ENCODE data around the gene ERGIC3.

Gene ERGIC3

DNA sequence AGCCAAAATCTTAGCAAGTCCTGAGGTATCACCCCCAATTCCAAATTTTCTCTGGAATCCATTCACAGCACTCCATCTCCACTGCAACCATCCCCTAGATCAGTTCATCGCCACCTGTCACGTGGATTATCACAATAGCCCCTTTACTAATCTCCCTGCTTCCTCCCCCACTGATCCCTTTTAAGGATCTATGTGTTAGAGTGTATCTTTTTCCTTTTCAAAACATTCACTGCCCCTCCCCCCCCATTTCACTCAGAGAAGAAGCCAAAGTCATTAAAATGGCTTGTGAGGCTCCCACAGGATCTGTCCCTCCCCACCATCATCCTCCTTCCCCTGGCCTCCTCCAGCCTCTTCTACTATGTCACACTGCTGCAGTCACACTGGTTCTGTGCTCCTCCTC, 55.3 kb downstream of the ERGIC3 start:
- no peaks in the 10 kb centered on the region for H4K20me1 ChIP-seq (ENCODE audit: control insufficient read depth, insufficient read depth, low read depth, low read length)
- peaks cover 9% of the 10 kb centered on the region for H3K4me1 ChIP-seq (ENCODE audit: control insufficient read depth, low read length)
- H3K27ac ChIP-seq (ENCODE audit: low read depth, low read length): no peak overlapping the region
- TF ChIP-seq EZH2phosphoT487 (IDR thresholded peaks at IDR 0.05; ENCODE audit: borderline replicate concordance, low read length): no peak
- no peaks in the 10 kb centered on the region for H3K36me3 ChIP-seq (ENCODE audit: control insufficient read depth, low read length)
- H3K79me2 ChIP-seq (ENCODE audit: control insufficient read depth, low read length): no peaks in the 10 kb centered on the region
- H3K27me3 ChIP-seq (ENCODE audit: control insufficient read depth, low read length): peaks cover 33% of the 10 kb centered on the region
- no peak overlapping the region for H3K4me3 ChIP-seq (ENCODE audit: low read length)
- no peaks in the 10 kb centered on the region for H3K9me2 ChIP-seq (replicated peaks; ENCODE audit: control insufficient read depth, low read length)
- no peak overlapping the region for H3K4me2 ChIP-seq (ENCODE audit: low read length)
- no peaks in the 10 kb centered on the region for H3K9me3 ChIP-seq (ENCODE audit: control insufficient read depth, insufficient read depth, low read length)
- no peaks in the 10 kb centered on the region for H3F3A ChIP-seq (ENCODE audit: control insufficient read depth, insufficient read depth)

DNA sequence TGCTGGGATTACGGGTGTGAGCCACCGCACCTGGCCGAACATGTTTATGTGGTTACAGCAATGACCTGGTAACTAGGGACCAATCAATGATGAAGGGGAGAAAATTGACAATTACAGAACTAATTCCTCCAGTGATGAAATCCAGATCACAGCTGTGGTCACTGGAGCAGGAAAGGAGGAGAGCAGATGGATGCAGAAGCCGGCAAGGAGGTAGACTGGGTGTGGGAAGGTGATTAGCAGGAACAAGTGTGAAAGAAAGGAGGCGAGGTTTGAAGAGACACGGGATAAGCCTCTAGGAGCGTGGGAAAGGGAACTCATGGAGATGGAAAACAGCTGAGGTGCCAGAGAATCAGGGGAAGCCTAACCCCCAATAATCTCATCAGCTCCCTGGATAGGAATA, 56.6 kb downstream of the ERGIC3 start:
- Histone ChIP-seq H3K27ac (ENCODE audit: low read depth, low read length) (no peak overlapping the region), H3F3A (ENCODE audit: control insufficient read depth, insufficient read depth) (no peaks in the 10 kb centered on the region), H3K4me2 (ENCODE audit: low read length) (no peak overlapping the region)

GRCh38 chr20:35598899-35599775, 57.3 kb downstream of the ERGIC3 start:
- no peaks in the 10 kb centered on the region for H3K79me2 ChIP-seq (ENCODE audit: control insufficient read depth, low read length)

More for the DNA sequence above, 56.6 kb downstream of the ERGIC3 start:
- no peaks in the 10 kb centered on the region for H3K9me3 ChIP-seq (ENCODE audit: control insufficient read depth, insufficient read depth, low read length)
- peaks cover 9% of the 10 kb centered on the region for H3K4me1 ChIP-seq (ENCODE audit: control insufficient read depth, low read length)
- H3K27me3 ChIP-seq (ENCODE audit: control insufficient read depth, low read length): peaks cover 34% of the 10 kb centered on the region
- no peaks in the 10 kb centered on the region for H3K79me2 ChIP-seq (ENCODE audit: control insufficient read depth, low read length)
- H3K9me2 ChIP-seq (replicated peaks; ENCODE audit: control insufficient read depth, low read length): no peaks in the 10 kb centered on the region
- no peaks in the 10 kb centered on the region for H3K36me3 ChIP-seq (ENCODE audit: control insufficient read depth, low read length)
- no peak overlapping the region for H3K4me3 ChIP-seq (ENCODE audit: low read length)
- TF ChIP-seq, protein P1, sequence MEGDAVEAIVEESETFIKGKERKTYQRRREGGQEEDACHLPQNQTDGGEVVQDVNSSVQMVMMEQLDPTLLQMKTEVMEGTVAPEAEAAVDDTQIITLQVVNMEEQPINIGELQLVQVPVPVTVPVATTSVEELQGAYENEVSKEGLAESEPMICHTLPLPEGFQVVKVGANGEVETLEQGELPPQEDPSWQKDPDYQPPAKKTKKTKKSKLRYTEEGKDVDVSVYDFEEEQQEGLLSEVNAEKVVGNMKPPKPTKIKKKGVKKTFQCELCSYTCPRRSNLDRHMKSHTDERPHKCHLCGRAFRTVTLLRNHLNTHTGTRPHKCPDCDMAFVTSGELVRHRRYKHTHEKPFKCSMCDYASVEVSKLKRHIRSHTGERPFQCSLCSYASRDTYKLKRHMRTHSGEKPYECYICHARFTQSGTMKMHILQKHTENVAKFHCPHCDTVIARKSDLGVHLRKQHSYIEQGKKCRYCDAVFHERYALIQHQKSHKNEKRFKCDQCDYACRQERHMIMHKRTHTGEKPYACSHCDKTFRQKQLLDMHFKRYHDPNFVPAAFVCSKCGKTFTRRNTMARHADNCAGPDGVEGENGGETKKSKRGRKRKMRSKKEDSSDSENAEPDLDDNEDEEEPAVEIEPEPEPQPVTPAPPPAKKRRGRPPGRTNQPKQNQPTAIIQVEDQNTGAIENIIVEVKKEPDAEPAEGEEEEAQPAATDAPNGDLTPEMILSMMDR (IDR thresholded peaks at IDR 0.05; ENCODE audit: low read depth, low read length, poor library complexity, severe bottlenecking): no peak
- no peak for TF ChIP-seq EZH2phosphoT487 (IDR thresholded peaks at IDR 0.05; ENCODE audit: borderline replicate concordance, low read length)
- H4K20me1 ChIP-seq (ENCODE audit: control insufficient read depth, insufficient read depth, low read depth, low read length): no peaks in the 10 kb centered on the region

DNA sequence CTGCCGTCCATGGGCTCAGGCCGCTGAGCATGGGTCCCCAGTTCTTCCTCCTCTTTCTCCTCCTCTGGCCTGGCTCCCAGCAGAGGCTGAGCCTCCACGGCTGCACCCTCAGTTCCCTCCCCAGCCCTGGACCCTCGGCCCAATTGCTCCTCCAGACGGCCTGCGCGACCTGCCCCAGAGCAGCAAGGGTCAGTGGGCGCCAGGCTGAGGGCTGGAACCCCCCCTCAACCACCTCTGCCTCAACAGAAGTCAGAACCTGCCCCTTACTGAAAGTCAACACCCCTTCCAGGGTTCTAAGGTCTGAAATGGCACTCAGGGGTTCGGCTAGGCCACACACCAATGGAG, 57.9 kb downstream of the ERGIC3 start:
- H3K27me3 ChIP-seq (ENCODE audit: control insufficient read depth, low read length): peaks cover 34% of the 10 kb centered on the region
- no peaks in the 10 kb centered on the region for H3K9me2 ChIP-seq (replicated peaks; ENCODE audit: control insufficient read depth, low read length)
- H3K4me2 ChIP-seq (ENCODE audit: low read length): no peak overlapping the region
- H3K27ac ChIP-seq (ENCODE audit: low read depth, low read length): no peak overlapping the region
- H3K9me3 ChIP-seq (ENCODE audit: control insufficient read depth, insufficient read depth, low read length): no peaks in the 10 kb centered on the region
- no peaks in the 10 kb centered on the region for H3K36me3 ChIP-seq (ENCODE audit: control insufficient read depth, low read length)
- H3K79me2 ChIP-seq (ENCODE audit: control insufficient read depth, low read length): no peaks in the 10 kb centered on the region
- H3F3A ChIP-seq (ENCODE audit: control insufficient read depth, insufficient read depth): no peaks in the 10 kb centered on the region
- TF ChIP-seq EZH2phosphoT487 (IDR thresholded peaks at IDR 0.05; ENCODE audit: borderline replicate concordance, low read length): no peak
- TF ChIP-seq, protein P1 (IDR thresholded peaks at IDR 0.05; ENCODE audit: low read depth, low read length, poor library complexity, severe bottlenecking): no peak
- no peak overlapping the region for H3K4me3 ChIP-seq (ENCODE audit: low read length)
- H4K20me1 ChIP-seq (ENCODE audit: control insufficient read depth, insufficient read depth, low read depth, low read length): no peaks in the 10 kb centered on the region
- H3K4me1 ChIP-seq (ENCODE audit: control insufficient read depth, low read length): peaks cover 9% of the 10 kb centered on the region

More at GRCh38 chr20:35598899-35599775, 57.3 kb downstream of the ERGIC3 start:
- Histone ChIP-seq H3K36me3 (ENCODE audit: control insufficient read depth, low read length) (no peaks in the 10 kb centered on the region), H3K9me3 (ENCODE audit: control insufficient read depth, insufficient read depth, low read length) (no peaks in the 10 kb centered on the region), H3K4me3 (ENCODE audit: low read length) (no peak overlapping the region), H3K4me2 (ENCODE audit: low read length) (no peak overlapping the region), H3K27me3 (ENCODE audit: control insufficient read depth, low read length) (peaks cover 34% of the 10 kb centered on the region), H3K4me1 (ENCODE audit: control insufficient read depth, low read length) (peaks cover 9% of the 10 kb centered on the region), H3K9me2 (replicated peaks; ENCODE audit: control insufficient read depth, low read length) (no peaks in the 10 kb centered on the region), H4K20me1 (ENCODE audit: control insufficient read depth, insufficient read depth, low read depth, low read length) (no peaks in the 10 kb centered on the region), H3K27ac (ENCODE audit: low read depth, low read length) (no peak overlapping the region), H3F3A (ENCODE audit: control insufficient read depth, insufficient read depth) (no peaks in the 10 kb centered on the region)
- TF ChIP-seq EZH2phosphoT487 (IDR thresholded peaks at IDR 0.05; ENCODE audit: borderline replicate concordance, low read length): no peak
- TF ChIP-seq, protein P1 (IDR thresholded peaks at IDR 0.05; ENCODE audit: low read depth, low read length, poor library complexity, severe bottlenecking): no peak
